Colonic mucosa (tissue), 4 donors: ENCODE data around the gene SLC1A3. TPM values are rescaled to one million over a fixed set of nuclear protein-coding genes. Genes with fewer than 3 reads are reported as not detected.

ENCODE experiments used
- DNase-seq: peaks from one replicate; pipeline ENCODE4 v3.0.0-alpha.2; 2020
- H3K27ac ChIP-seq: fragments of 200-600 bp; one replicate; pipeline ENCODE4 v1.8.0; 2021
- H3K27me3 ChIP-seq: fragments of 200-600 bp; one replicate; pipeline ENCODE4 v1.8.0; 2021
- H3K36me3 ChIP-seq: fragments of 200-600 bp; one replicate; pipeline ENCODE4 v1.8.0; 2021
- H3K4me1 ChIP-seq: fragments of 200-600 bp; one replicate; pipeline ENCODE4 v1.8.0; 2021; ENCODE audit warnings: mild to moderate bottlenecking
- H3K4me3 ChIP-seq: fragments of 200-600 bp; one replicate; pipeline ENCODE4 v1.8.0; 2021
- H3K9ac ChIP-seq, 2 donors: one replicate each; pipeline ENCODE4 v1.7.0; 2013; ENCODE audit warnings: control low read depth in 2 of 2, low read depth in 2 of 2, low read length in 2 of 2
- H3K9me3 ChIP-seq: fragments of 200-600 bp; one replicate; pipeline ENCODE4 v1.8.0; 2021
- CTCF ChIP-seq: fragments of 200-600 bp; IDR thresholded peaks from one replicate; pipeline ENCODE4 v1.8.0; 2022; ENCODE audit warnings: antibody characterized with exemption, mild to moderate bottlenecking
- intact Hi-C: fragments of 100-400 bp; cut with DNase I; formaldehyde crosslinking; loops from one replicate; pipeline ENCODE4 v1.14.1; 2022
- total RNA-seq, 2 donors: library from RNA; stranded (reverse); fragmentation: NEBNext Ultra II Directional in 1 of 2; extraction: Animal tissue kit (Norgen Biotek cat#: 25700) in 1 of 2; gene quantifications; one replicate each; pipeline ENCODE4 v1.2.1, GENCODE V29; 2021
- donor health status: healthy.
- donor health status: DM: no; HTN: no; CAD: no.
- donor health status: DM: no; HTN: no; CAD: no.

SLC1A3 gene
- total RNA-seq, 2 donors from 2014 or later = 0.50 to 1.9 TPM

DNA sequence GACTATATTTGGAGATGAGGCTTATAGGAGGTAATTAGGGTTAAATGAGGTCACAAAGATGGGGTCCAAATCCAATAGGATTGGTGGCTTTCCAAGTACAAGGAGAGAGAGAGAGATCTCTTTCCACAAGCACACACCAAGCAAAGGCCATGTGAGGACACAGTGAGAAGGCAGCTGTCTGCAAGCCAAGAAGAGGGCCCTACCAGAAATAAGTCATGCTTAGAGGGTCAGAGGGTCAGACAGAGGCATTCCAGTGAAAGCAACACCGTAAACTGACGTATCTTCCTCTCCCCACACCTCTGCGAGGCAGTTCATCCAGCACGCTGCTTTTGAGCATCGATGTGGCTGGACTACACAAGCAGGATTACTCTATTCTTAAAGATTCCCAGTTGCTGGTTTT is 87.9 kb downstream of the SLC1A3 start:
- Histone ChIP-seq H3K9ac (no peak overlapping the region), H3K27me3 (no peaks in the 10 kb centered on the region), H3K36me3 (no peaks in the 10 kb centered on the region), H3K4me1 (no peaks in the 10 kb centered on the region), H3K4me3 (no peak overlapping the region), H3K9me3 (no peaks in the 10 kb centered on the region), H3K27ac (no peak overlapping the region)
- no peak for TF ChIP-seq CTCF
- intact Hi-C loops = loop anchor here (10.0 kb wide), 1 partner anchor 430 kb away; no protein-coding TSS in a partner anchor
- no peak for DNase-seq

DNA sequence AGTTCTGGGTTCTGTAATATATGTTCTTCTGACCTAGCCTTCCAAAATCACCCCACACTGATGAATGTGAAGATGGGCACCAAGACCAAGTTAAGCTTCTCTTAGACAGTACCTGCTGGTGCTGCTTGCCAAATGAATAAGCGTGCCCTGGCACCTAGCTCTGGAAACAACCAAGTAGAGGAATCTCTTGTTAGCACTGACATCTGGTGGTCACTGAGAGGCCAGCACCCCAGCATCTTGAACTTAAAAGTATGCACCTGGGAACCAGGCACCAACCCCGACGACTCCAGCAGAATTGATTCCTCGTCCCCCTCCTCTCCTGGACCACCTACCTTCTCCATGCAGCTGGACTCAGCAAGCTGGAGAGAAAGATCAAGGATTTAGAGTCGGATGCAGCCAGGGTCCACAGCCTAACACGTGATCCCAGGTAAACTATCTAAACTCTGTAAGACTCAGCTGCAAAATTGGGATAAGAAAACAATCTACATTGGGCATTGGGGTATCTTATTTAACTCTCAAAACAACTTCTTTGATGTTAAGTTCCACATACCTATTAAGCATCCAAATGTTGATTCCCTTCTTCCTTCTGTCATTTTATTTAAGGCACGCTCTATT is 89.8 kb downstream of the SLC1A3 start:
- Histone ChIP-seq H3K27me3 (no peaks in the 10 kb centered on the region), H3K4me1 (no peaks in the 10 kb centered on the region), H3K9ac (no peak overlapping the region), H3K27ac (no peak overlapping the region), H3K4me3 (no peak overlapping the region), H3K36me3 (no peaks in the 10 kb centered on the region), H3K9me3 (no peaks in the 10 kb centered on the region)
- DNase-seq = peak; percentile 38
- intact Hi-C loops = loop anchor here (10.0 kb wide), 1 partner anchor 431 kb away; no protein-coding TSS in a partner anchor
- peak; percentile 47 for TF ChIP-seq CTCF

DNA sequence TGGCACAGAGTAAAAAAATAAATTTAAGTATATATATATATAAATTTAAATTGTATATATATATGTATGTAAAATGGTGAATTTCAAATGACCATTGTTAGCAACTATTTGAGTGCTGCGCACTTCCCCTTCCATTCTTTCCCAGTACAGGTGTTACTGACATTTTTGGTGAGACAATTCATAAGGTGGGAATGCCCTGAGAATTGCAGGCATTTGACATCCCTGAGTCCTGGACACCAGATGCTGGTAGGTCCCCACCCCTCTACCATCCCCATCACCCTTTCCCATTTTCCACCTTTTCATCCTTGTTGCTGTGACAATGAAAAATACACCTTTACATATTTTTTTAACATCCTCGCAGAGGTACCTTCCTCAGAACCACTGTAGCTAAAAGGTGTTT is 91.6 kb downstream of the SLC1A3 start:
- no peaks in the 10 kb centered on the region for H3K9me3 ChIP-seq
- intact Hi-C loops = loop anchor here (10.0 kb wide), 1 partner anchor 433 kb away; no protein-coding TSS in a partner anchor
- no peaks in the 10 kb centered on the region for H3K4me1 ChIP-seq
- H3K36me3 ChIP-seq = no peaks in the 10 kb centered on the region
- no peaks in the 10 kb centered on the region for H3K27me3 ChIP-seq
- no peak overlapping the region for H3K4me3 ChIP-seq
- no peak overlapping the region for H3K9ac ChIP-seq
- no peak for TF ChIP-seq CTCF
- H3K27ac ChIP-seq = no peak overlapping the region
- DNase-seq = no peak

GRCh38 chr5:36701085-36701698 is 94.8 kb downstream of the SLC1A3 start:
- H3K4me3 ChIP-seq = no peak overlapping the region
- intact Hi-C loops = no loop called here
- H3K36me3 ChIP-seq = no peaks in the 10 kb centered on the region
- DNase-seq = no peak
- no peak for TF ChIP-seq CTCF
- no peaks in the 10 kb centered on the region for H3K4me1 ChIP-seq
- no peaks in the 10 kb centered on the region for H3K9me3 ChIP-seq
- H3K9ac ChIP-seq = no peak overlapping the region
- H3K27ac ChIP-seq = no peak overlapping the region
- no peaks in the 10 kb centered on the region for H3K27me3 ChIP-seq

DNA sequence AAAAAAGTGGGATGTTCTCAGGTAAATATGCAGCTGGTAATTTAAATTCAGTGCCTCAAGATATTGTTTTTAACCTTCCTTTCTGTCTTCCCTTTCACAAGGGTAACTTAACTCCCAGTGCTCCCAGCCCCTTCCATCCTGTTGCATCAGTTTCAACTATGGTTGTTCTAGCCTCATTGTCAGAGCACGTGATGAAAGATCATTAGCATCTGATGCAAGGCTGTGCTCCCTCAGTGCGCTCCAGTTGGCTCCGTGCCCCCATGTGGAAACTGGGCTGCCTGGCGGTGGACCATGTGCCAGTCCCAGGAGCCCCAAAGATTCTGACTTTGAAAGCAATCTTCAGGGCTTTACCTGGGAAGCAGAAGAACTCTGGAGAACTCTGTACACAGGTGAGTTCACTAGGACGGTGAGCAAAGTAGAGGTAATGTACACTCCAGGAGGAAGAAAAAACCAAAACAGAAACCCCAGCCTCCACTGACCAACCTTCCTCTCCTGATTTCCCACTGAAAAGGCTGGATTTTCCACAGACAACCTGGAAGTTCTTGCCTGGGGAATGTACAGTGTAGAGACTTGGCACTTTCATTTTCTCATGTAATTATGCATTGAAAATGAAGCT is 96.9 kb downstream of the SLC1A3 start:
- Histone ChIP-seq H3K27ac (no peak overlapping the region), H3K9ac (no peak overlapping the region), H3K36me3 (no peaks in the 10 kb centered on the region), H3K4me3 (no peak overlapping the region), H3K27me3 (no peaks in the 10 kb centered on the region), H3K9me3 (no peaks in the 10 kb centered on the region), H3K4me1 (no peaks in the 10 kb centered on the region)
- DNase-seq = no peak
- intact Hi-C loops = no loop called here
- TF ChIP-seq CTCF = no peak
